Measurements from ENCODE around the gene NLGN1.

The NLGN1 gene

DNA sequence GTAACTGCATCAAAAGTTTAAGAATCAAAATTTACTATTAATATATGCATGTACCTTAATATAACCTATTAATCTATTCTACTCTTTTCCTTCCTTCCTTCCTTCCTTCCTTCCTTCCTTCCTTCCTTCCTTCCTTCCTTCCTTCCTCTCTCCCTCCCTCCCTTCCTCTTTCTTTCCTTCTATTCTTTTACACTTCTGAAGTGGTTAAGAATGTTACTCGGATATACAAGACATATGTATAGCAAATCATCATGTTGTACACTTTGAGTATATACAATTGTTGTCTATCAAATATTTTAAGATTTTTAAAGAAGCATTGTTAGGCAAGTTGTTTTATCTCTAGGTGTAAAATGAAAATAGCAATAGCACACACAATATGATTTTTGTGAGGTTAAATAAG is 748.5 kb downstream of the NLGN1 start:
- DNase-seq (ENCODE audit: low read depth) = no peak
- TF ChIP-seq, protein P1, sequence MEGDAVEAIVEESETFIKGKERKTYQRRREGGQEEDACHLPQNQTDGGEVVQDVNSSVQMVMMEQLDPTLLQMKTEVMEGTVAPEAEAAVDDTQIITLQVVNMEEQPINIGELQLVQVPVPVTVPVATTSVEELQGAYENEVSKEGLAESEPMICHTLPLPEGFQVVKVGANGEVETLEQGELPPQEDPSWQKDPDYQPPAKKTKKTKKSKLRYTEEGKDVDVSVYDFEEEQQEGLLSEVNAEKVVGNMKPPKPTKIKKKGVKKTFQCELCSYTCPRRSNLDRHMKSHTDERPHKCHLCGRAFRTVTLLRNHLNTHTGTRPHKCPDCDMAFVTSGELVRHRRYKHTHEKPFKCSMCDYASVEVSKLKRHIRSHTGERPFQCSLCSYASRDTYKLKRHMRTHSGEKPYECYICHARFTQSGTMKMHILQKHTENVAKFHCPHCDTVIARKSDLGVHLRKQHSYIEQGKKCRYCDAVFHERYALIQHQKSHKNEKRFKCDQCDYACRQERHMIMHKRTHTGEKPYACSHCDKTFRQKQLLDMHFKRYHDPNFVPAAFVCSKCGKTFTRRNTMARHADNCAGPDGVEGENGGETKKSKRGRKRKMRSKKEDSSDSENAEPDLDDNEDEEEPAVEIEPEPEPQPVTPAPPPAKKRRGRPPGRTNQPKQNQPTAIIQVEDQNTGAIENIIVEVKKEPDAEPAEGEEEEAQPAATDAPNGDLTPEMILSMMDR (conservative IDR thresholded peaks at IDR 0.05; ENCODE audit: low read length) = no peak
- H3K4me3 ChIP-seq (ENCODE audit: low read length) = no peak overlapping the region

DNA sequence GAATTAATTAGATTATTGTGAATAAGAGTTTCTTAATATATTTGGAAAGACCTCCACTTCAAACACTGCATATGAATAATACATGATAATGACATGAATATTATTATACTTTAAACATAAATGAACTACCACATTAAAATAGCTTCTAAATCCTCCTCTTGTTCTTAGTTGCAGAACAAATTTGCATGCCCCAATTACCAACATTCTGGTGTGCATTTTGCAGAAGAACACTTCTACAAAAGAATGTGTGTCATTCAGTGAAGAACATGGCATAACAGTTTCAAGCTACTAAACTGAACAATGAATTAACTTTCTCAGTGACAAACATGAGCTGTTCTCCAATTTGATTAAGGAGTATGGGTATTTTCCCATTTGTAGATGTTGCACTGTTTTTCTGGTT is 750.3 kb downstream of the NLGN1 start:
- TF ChIP-seq, protein P1 (conservative IDR thresholded peaks at IDR 0.05; ENCODE audit: low read length) = no peak
- no peak overlapping the region for H3K4me3 ChIP-seq (ENCODE audit: low read length)
- DNase-seq (ENCODE audit: low read depth) = no peak

DNA sequence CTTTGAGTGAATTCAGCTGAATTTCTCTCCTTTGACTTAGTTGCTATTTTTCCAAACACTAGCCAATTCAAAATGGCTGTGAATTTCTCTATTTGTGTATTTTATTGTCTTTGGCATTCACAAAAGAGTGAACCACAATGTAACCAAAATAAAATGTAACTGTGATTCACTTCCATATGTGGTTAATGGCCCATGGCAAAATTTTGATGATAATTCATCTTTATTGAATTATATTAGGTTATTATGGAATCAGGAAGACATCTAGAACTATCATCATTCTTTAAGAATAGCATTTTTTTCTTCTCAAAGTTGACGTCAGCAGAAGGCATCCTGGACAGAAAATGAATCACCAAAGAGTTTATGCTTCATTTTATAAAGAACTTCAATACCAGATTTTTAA is 756.3 kb downstream of the NLGN1 start:
- no peak overlapping the region for H3K4me3 ChIP-seq (ENCODE audit: low read length)
- DNase-seq (ENCODE audit: low read depth) = peak; percentile 77
- TF ChIP-seq, protein P1 (conservative IDR thresholded peaks at IDR 0.05; ENCODE audit: low read length) = no peak

DNA sequence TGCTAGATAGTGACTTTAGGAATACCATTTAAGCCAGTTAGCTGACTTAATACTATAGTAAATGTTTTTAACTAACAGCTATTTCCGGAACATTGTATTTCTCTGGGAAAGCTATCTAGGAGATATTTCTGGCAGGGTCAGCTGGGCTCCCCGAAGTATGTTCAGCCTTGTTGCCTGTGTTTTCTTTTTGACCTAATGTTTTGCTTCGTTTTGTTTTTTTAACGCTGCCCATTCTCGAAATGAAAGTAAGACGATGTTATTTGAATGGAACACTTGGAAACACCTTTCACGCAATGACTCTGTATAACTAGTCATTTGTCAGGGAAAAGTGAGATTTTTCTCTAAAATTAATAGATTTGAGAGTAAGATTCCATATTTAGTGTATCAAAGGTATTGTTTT is 758.7 kb downstream of the NLGN1 start:
- no peak for DNase-seq (ENCODE audit: low read depth)
- no peak overlapping the region for H3K4me3 ChIP-seq (ENCODE audit: low read length)
- TF ChIP-seq, protein P1 (conservative IDR thresholded peaks at IDR 0.05; ENCODE audit: low read length) = no peak

DNA sequence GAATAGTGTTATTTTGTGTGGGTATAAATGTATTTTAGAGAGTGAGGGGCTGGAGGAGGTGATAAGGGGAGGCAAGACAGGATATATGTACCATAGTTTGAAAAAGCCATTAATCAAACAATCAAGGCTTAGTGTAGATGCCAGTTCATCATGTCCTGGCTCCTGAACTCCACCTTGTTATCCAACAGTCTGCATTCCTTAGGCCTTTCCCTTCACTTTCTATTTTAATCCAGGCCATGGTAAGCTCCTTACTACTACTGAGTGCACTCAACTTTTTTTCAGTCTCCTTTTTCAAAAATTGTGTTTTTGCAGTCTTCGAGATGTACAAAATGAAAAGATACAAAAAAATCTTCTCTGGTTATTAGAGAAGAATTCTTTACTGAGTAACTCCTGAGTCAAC is 761.1 kb downstream of the NLGN1 start:
- DNase-seq (ENCODE audit: low read depth) = peak; percentile 7
- TF ChIP-seq, protein P1 (conservative IDR thresholded peaks at IDR 0.05; ENCODE audit: low read length) = no peak
- H3K4me3 ChIP-seq (ENCODE audit: low read length) = no peak overlapping the region

DNA sequence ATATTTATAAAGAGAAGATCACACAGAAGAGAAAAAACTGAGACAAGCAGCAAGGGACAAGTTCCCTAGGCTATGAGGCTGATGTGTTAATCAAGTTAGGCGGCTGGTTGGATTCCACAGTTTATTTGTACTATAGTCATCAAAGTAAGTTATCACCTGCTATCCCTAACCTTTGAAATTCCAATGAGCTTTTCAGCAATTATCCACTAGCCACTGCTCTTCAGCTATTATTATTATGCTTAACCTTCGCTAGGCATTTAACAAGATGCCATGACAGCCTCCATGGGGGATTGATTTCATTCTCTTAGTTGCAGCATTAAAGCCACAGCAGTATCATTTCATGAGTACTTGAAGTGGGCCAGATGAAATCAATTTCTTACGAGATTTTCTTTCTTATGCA is 762.1 kb downstream of the NLGN1 start:
- TF ChIP-seq, protein P1 (conservative IDR thresholded peaks at IDR 0.05; ENCODE audit: low read length) = no peak
- no peak overlapping the region for H3K4me3 ChIP-seq (ENCODE audit: low read length)
- DNase-seq (ENCODE audit: low read depth) = no peak

DNA sequence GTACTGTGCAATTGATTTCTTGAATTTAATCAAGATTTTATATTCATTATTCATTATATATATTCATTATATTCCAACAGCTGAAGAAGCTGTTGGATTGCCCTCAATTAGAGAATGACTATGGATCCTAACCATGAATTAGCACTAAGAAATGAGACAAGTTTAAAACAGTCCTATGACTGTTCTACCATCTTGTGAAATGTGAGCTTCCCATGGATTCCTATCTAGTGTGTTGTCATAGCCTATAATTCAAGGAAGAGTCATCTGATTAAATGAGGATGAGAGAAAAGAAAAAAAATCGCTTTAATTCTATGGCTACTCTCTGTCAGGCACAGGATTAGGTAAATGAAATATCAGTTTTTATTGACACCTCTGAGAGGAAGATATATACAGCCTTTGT is 765.0 kb downstream of the NLGN1 start:
- H3K4me3 ChIP-seq (ENCODE audit: low read length) = no peak overlapping the region
- TF ChIP-seq, protein P1 (conservative IDR thresholded peaks at IDR 0.05; ENCODE audit: low read length) = no peak
- peak; percentile 56 for DNase-seq (ENCODE audit: low read depth)
